ENCODE results near the gene MYBPC3. TPM values are rescaled to one million over a fixed set of nuclear protein-coding genes. Genes with fewer than 3 reads are reported as not detected.

The MYBPC3 gene
- polyA plus RNA-seq, 3 donors, result 0.03 to 7.8 TPM; not detected in 1

- Mint-ChIP-seq H3K27ac (peak overlapping the region; percentile 99 to 100 (median 100)), H3K4me3 (peak overlapping the region; percentile 80 to 90), H3K27me3 (ENCODE audit: low read depth in 3 of 3) (no peaks in the 10 kb centered on the region), H3K4me1 (peaks cover 71% of the 10 kb centered on the region), H3K9me3 (peaks cover 0 to 2% (median 0%) of the 10 kb centered on the region in 7 donors), H3K36me3 (peaks cover 15 to 47% of the 10 kb centered on the region in 2 donors)
- H3K36me3 ChIP-seq (replicated peaks in 1 of 2; ENCODE audit: control insufficient read depth in 1 of 2, insufficient read depth in 2 of 2, low read length in 2 of 2), result peaks cover 0 to 1% of the 10 kb centered on the region in 2 donors
- no peaks in the 10 kb centered on the region for H3K9me3 ChIP-seq (replicated peaks in 1 of 2; ENCODE audit: control insufficient read depth in 1 of 2, insufficient read depth in 1 of 2, low read length in 2 of 2)
- H3K9ac ChIP-seq (ENCODE audit: insufficient read depth, low read length, poor library complexity, severe bottlenecking), result peak overlapping the region; percentile 99
- no peak overlapping the region for H2AFZ ChIP-seq (ENCODE audit: insufficient read depth, low read depth, low read length, poor library complexity, severe bottlenecking)
- peak overlapping the region; percentile 5 to 65 (median 51) for H3K4me3 ChIP-seq (replicated peaks in 1 of 3; ENCODE audit: low read depth in 2 of 3, low read length in 3 of 3)
- no peak for TF ChIP-seq CTCF (IDR thresholded peaks at IDR 0.05)
- peak overlapping the region; percentile 98 to 100 for H3K27ac ChIP-seq (ENCODE audit: low read depth in 1 of 2, low read length in 2 of 2)
- no peaks in the 10 kb centered on the region for H3K27me3 ChIP-seq (ENCODE audit: control insufficient read depth in 2 of 2, insufficient read depth in 2 of 2, low read length in 2 of 2)
- WGBS (ENCODE audit: insufficient coverage), result 11% methylated on average over 3 of the region's 9 CpGs
- intact Hi-C loops (cut with micrococcal nuclease), result no loop called here
- peak; percentile 53 to 66 (median 55) for DNase-seq
- peak overlapping the region; percentile 79 for H3K4me2 ChIP-seq (replicated peaks; ENCODE audit: extremely low read depth, low read length, poor library complexity, severe bottlenecking)
- no peaks in the 10 kb centered on the region for H4K20me1 ChIP-seq (ENCODE audit: insufficient read depth, low read length)
- peaks cover 72% of the 10 kb centered on the region for H3K79me2 ChIP-seq (ENCODE audit: insufficient read depth, low read length)
- H3K4me1 ChIP-seq (ENCODE audit: control insufficient read depth in 1 of 2, insufficient read depth in 2 of 2, low read length in 2 of 2), result peaks cover 76 to 81% of the 10 kb centered on the region in 2 donors
These were observed 41.5 kb upstream of the MYBPC3 start for GRCh38 chr11:47394050-47394321.

DNA sequence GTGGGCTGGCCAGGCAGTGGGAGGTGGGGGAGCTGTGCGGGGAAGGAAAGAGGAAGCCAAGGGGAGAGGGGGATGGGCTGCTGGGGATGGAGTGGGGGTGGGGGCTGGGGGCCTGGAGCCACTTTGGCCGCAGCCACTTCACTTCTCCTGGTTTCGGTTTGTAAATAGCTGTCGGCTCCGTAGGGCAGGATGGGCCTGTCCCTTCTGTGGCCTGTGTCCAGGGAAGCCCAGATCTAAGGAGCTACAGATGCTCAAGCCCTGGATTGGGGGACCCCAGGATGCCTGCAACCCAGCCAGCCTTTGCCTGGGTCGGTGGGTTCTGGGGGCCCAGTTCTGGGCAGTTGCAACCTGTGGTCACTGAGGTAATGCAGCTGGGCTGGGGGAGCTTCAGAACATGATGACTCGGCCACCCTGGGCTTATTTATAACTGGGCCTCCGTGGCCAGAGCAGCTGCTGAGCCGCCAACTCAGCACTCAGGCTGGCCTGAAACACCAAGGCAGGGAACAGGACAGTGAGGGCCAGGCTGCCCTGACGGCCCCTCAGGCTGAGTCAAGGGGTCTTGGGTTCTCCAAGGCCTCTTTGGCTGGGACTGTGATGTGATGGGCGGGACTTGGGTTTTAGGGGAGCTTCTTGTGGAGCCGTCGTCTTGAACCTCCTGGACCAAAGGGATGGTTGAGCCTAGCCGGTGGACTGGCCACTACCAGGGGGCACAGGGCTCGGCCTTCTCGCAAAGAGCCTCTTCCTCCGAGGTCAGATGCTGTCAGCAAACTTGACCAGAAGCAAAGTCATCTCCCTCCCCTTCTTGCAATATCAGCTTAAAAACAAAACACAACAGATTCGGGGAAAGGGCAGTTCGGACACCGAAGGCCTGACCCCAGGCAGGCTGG is 40.9 kb upstream of the MYBPC3 start:
- DNase-seq, result peak; percentile 80 to 86 (median 83)

More for the DNA sequence above, 40.9 kb upstream of the MYBPC3 start:
- peaks cover 0 to 7% of the 10 kb centered on the region in 2 donors for H3K36me3 ChIP-seq (replicated peaks in 1 of 2; ENCODE audit: control insufficient read depth in 1 of 2, insufficient read depth in 2 of 2, low read length in 2 of 2)
- Mint-ChIP-seq H3K27me3 (ENCODE audit: low read depth in 3 of 3) (no peaks in the 10 kb centered on the region), H3K4me1 (peaks cover 74% of the 10 kb centered on the region), H3K4me3 (peak overlapping the region; percentile 80 to 90), H3K36me3 (peaks cover 18 to 52% of the 10 kb centered on the region in 2 donors), H3K27ac (peak overlapping the region; percentile 99 to 100 (median 100)), H3K9me3 (peaks cover 0 to 2% (median 0%) of the 10 kb centered on the region in 7 donors)
- no peak overlapping the region for H2AFZ ChIP-seq (ENCODE audit: insufficient read depth, low read depth, low read length, poor library complexity, severe bottlenecking)
- peak overlapping the region; percentile 98 to 100 for H3K27ac ChIP-seq (ENCODE audit: low read depth in 1 of 2, low read length in 2 of 2)
- whole genome bisulfite sequencing (ENCODE audit: insufficient coverage), result 2% methylated on average over 17 of the region's 20 CpGs
- H4K20me1 ChIP-seq (ENCODE audit: insufficient read depth, low read length), result no peaks in the 10 kb centered on the region
- TF ChIP-seq CTCF (IDR thresholded peaks at IDR 0.05), result no peak
- H3K9me3 ChIP-seq (replicated peaks in 1 of 2; ENCODE audit: control insufficient read depth in 1 of 2, insufficient read depth in 1 of 2, low read length in 2 of 2), result no peaks in the 10 kb centered on the region
- H3K79me2 ChIP-seq (ENCODE audit: insufficient read depth, low read length), result peaks cover 78% of the 10 kb centered on the region
- peak overlapping the region; percentile 99 for H3K9ac ChIP-seq (ENCODE audit: insufficient read depth, low read length, poor library complexity, severe bottlenecking)
- intact Hi-C loops (cut with micrococcal nuclease), result loop anchor here in 1 of 2 donors (1.0 kb wide), 1 partner anchor 18 kb away; no protein-coding TSS in a partner anchor
- peaks cover 81 to 82% of the 10 kb centered on the region in 2 donors for H3K4me1 ChIP-seq (ENCODE audit: control insufficient read depth in 1 of 2, insufficient read depth in 2 of 2, low read length in 2 of 2)
- peak overlapping the region; percentile 5 to 65 (median 51) for H3K4me3 ChIP-seq (replicated peaks in 1 of 3; ENCODE audit: low read depth in 2 of 3, low read length in 3 of 3)
- H3K4me2 ChIP-seq (replicated peaks; ENCODE audit: extremely low read depth, low read length, poor library complexity, severe bottlenecking), result peak overlapping the region; percentile 79
- no peaks in the 10 kb centered on the region for H3K27me3 ChIP-seq (ENCODE audit: control insufficient read depth in 2 of 2, insufficient read depth in 2 of 2, low read length in 2 of 2)

Measured in CD14-positive monocyte (primary cell).